ENCODE data around the gene AKT1.
A peak's percentile ranks its signal among the peaks of the same experiment; 100 is the strongest.

The AKT1 gene

GRCh38 chr14:104751539-104752422, 43.8 kb downstream of the AKT1 start:
- DNase-seq = peak; percentile 71

- DNase-seq = peak; percentile 14
Measured at GRCh38 chr14:104750753-104751057, 44.8 kb downstream of the AKT1 start.

GRCh38 chr14:104750056-104750752, 45.3 kb downstream of the AKT1 start:
- no peak for DNase-seq

- no peak for DNase-seq
Measured at GRCh38 chr14:104749111-104749649, 46.4 kb downstream of the AKT1 start.

GRCh38 chr14:104747876-104748275, 47.7 kb downstream of the AKT1 start:
- no peak for DNase-seq

- DNase-seq = no peak
Measured at GRCh38 chr14:104746934-104747481, 48.5 kb downstream of the AKT1 start.

- DNase-seq = no peak
Measured at GRCh38 chr14:104746071-104746545, 49.4 kb downstream of the AKT1 start.

- DNase-seq = no peak
Measured at GRCh38 chr14:104745431-104745830, 50.1 kb downstream of the AKT1 start.

GRCh38 chr14:104744484-104744883, 51.1 kb downstream of the AKT1 start:
- no peak for DNase-seq

GRCh38 chr14:104743461-104744380, 51.8 kb downstream of the AKT1 start:
- DNase-seq = no peak

- no peak for DNase-seq
Measured at GRCh38 chr14:104742586-104743455, 52.7 kb downstream of the AKT1 start.

- DNase-seq = no peak
Measured at GRCh38 chr14:104741803-104742251, 53.7 kb downstream of the AKT1 start.

GRCh38 chr14:104741108-104741802, 54.3 kb downstream of the AKT1 start:
- no peak for DNase-seq

GRCh38 chr14:104739546-104740516, 55.7 kb downstream of the AKT1 start:
- no peak for DNase-seq

GRCh38 chr14:104739026-104739425, 56.5 kb downstream of the AKT1 start:
- no peak for DNase-seq

- DNase-seq = no peak
Measured at GRCh38 chr14:104738375-104739019, 57.1 kb downstream of the AKT1 start.

- no peak for DNase-seq
Measured at GRCh38 chr14:104735830-104736642, 59.5 kb downstream of the AKT1 start.
